Mononuclear cell (primary cell): ENCODE measurements around the gene LNP1. TPM values are rescaled to one million over a fixed set of nuclear protein-coding genes. Genes with fewer than 3 reads are reported as not detected.

Experiments used
- H3K27me3 ChIP-seq: 2 replicates; pipeline ENCODE4 v1.6.0; 2011; ENCODE audit warnings: low read length, control low read depth; ENCODE audit not compliant: insufficient read depth
- H3K4me1 ChIP-seq: 2 replicates; pipeline ENCODE4 v1.5.1; 2011; ENCODE audit warnings: mild to moderate bottlenecking, low read length, control low read depth; ENCODE audit not compliant: insufficient read depth
- H3K4me3 ChIP-seq: 2 replicates; pipeline ENCODE4 v1.5.1; 2011; ENCODE audit warnings: mild to moderate bottlenecking, low read length, moderate library complexity
- H3K9me3 ChIP-seq: 2 replicates; pipeline ENCODE4 v1.5.1; 2011; ENCODE audit warnings: low read depth, mild to moderate bottlenecking, control low read depth, low read length
- total RNA-seq: library from RNA; depleted of rRNA; stranded (reverse); fragments of >200 nt; gene quantifications from one replicate; pipeline ENCODE4 v1.2.3, GENCODE V29; 2012

Gene LNP1
- total RNA-seq, 1 donor = 1.7 TPM

DNA sequence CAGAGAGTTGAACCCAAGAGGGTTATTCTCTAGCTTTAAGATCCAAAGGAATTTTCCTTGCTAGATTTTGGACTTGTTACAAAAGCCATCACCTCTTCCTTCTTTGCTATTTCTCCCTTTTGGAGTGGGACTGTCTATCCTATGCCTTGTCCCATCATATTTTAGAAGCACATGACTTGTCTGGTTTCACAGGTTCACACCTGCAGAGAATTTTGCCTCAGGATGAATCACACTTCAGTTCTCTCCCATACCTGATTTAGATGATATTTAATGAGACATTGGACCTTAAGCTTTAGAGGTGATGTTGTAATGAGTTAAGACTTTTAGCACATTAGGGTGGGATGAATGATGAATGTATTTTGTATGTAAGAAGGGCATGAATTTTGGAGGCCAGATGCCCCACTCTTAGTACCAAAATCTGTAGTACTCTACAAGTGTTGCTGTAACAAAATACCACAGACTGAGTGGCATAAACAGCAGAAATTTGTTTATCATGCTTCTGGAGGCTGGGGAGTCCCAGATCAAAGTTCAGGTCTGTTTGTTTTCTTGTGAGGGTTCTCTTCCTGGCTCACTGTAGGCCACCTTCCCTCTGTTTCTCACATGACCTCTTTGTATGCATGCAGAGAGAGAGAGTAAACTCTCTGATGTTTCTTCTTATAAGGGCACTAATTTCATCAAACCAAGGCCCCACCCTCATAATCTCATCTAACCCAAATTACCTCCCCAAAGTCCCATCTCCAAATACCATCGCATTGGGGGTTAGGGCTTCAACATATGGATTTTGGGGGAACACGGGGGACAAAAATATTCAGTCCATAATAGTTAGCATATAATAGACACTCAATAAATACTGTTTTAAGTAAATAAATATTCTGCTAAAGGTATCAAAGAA is 10.0 kb downstream of the LNP1 start:
- Histone ChIP-seq H3K27me3 (no peaks in the 10 kb centered on the region), H3K4me3 (no peak overlapping the region), H3K9me3 (peaks cover 12% of the 10 kb centered on the region), H3K4me1 (no peaks in the 10 kb centered on the region)

DNA sequence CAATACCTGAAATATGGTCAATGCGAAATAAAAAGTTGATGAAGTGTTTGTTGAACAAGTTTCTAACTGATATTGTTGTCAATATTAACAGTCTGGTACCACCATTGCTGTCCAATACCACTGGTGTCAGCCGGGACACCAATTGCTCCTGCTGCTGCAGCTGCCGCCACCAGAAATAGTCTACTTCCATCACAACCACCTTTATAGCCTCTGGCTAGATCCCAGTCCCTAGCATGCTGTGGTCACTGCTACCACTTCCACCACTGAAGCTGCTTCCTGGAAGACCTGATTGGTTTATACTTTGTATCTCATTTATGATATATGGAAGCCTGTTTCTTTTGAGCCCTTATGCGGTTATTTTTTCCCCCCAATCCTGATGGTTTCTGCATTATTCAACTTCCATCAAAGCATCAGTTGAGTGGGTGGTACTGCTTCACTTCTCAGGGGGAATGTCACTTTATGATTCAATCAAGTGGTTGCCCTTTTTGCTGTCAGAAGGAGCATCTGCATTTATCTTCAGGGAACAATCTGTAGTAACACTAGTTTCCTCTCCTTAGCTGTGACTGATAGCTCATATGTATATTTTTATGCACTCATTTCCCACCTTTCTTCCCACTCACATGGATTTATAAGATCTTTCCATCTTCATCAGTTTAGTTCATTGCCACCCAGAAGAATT is 11.7 kb downstream of the LNP1 start:
- no peak overlapping the region for H3K4me3 ChIP-seq
- no peaks in the 10 kb centered on the region for H3K27me3 ChIP-seq
- peaks cover under 1% of the 10 kb centered on the region for H3K9me3 ChIP-seq
- H3K4me1 ChIP-seq = no peaks in the 10 kb centered on the region

- H3K27me3 ChIP-seq = no peaks in the 10 kb centered on the region
- H3K4me1 ChIP-seq = peaks cover 4% of the 10 kb centered on the region
- H3K9me3 ChIP-seq = no peaks in the 10 kb centered on the region
- no peak overlapping the region for H3K4me3 ChIP-seq
Observed at GRCh38 chr3:100413613-100414012, 12.3 kb downstream of the LNP1 start.

DNA sequence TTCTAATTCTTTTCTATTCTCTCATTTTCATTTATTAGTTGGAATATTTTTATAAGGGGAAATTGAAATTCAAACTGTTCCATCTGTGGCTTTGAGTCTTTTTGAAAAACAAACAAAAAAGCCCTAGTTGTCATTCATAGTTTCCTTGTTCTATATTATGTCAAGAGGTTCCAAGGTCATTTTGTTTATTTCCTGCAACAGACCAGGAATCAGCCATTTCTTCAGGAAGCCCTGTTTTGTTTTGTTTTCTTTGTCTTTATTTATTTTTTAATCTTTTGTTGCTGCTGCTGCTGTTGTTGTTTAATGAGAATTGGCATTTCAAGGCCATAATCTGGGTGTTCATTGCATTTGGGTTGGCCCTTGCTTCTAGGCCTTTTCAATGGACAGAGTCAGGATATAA is 14.8 kb downstream of the LNP1 start:
- peaks cover 17% of the 10 kb centered on the region for H3K4me1 ChIP-seq
- H3K4me3 ChIP-seq = no peak overlapping the region
- H3K9me3 ChIP-seq = no peaks in the 10 kb centered on the region
- H3K27me3 ChIP-seq = no peaks in the 10 kb centered on the region

GRCh38 chr3:100416863-100417262 is 15.5 kb downstream of the LNP1 start:
- H3K4me3 ChIP-seq = no peak overlapping the region

DNA sequence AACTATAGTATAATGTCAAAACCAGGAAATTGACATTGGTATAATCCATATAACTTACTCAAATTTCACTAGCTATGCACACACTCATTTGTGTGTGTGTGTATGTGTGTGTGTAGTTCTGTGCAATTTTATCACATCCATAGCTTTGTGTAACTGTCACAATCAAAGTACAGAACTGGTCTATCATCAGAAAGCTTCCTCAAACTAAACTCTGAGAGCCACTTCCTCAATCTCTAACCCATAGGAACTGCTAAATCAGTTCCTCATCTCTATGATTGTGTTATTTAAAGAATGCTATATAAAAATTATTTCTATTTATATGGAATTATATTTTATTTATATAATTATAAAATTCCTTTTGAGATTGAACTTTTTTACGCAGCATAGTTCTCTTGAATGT is 18.1 kb downstream of the LNP1 start:
- Histone ChIP-seq H3K27me3 (no peaks in the 10 kb centered on the region), H3K4me3 (no peak overlapping the region), H3K4me1 (peaks cover 17% of the 10 kb centered on the region)

More at GRCh38 chr3:100416863-100417262, 15.5 kb downstream of the LNP1 start:
- no peaks in the 10 kb centered on the region for H3K27me3 ChIP-seq
- peaks cover 17% of the 10 kb centered on the region for H3K4me1 ChIP-seq
- H3K9me3 ChIP-seq = no peaks in the 10 kb centered on the region

DNA sequence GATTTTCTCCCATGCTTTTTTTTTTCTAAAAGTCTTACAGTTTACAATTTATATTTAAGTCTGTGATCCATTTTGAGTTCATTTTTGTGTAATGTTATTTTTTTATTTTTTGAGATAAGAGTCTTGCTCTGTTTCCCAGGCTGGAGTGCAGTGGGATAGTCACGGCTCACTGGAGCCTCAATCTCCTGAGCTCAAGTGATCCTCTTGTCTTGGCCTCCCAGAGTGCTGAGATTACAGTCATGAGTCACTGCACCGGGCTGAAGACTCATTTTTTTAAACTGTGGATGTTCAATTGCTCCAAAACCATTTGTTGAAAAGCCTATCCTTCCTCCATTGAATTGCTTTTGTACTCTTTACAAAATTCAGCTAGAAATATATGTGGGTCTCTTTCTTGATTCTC is 19.5 kb downstream of the LNP1 start:
- H3K9me3 ChIP-seq = no peaks in the 10 kb centered on the region
- peaks cover 17% of the 10 kb centered on the region for H3K4me1 ChIP-seq
- no peak overlapping the region for H3K4me3 ChIP-seq
- no peaks in the 10 kb centered on the region for H3K27me3 ChIP-seq

More for the DNA sequence above, 18.1 kb downstream of the LNP1 start:
- no peaks in the 10 kb centered on the region for H3K9me3 ChIP-seq

GRCh38 chr3:100423611-100424010 is 22.3 kb downstream of the LNP1 start:
- Histone ChIP-seq H3K4me1 (peaks cover 13% of the 10 kb centered on the region), H3K9me3 (no peaks in the 10 kb centered on the region), H3K4me3 (no peak overlapping the region), H3K27me3 (no peaks in the 10 kb centered on the region)

- peaks cover 8% of the 10 kb centered on the region for H3K4me1 ChIP-seq
- H3K9me3 ChIP-seq = no peaks in the 10 kb centered on the region
- H3K4me3 ChIP-seq = no peak overlapping the region
- no peaks in the 10 kb centered on the region for H3K27me3 ChIP-seq
Observed at GRCh38 chr3:100424261-100424660, 22.9 kb downstream of the LNP1 start.

GRCh38 chr3:100425316-100425715 is 24.0 kb downstream of the LNP1 start:
- no peaks in the 10 kb centered on the region for H3K27me3 ChIP-seq
- no peaks in the 10 kb centered on the region for H3K9me3 ChIP-seq
- H3K4me3 ChIP-seq = no peak overlapping the region
- H3K4me1 ChIP-seq = peaks cover under 1% of the 10 kb centered on the region

DNA sequence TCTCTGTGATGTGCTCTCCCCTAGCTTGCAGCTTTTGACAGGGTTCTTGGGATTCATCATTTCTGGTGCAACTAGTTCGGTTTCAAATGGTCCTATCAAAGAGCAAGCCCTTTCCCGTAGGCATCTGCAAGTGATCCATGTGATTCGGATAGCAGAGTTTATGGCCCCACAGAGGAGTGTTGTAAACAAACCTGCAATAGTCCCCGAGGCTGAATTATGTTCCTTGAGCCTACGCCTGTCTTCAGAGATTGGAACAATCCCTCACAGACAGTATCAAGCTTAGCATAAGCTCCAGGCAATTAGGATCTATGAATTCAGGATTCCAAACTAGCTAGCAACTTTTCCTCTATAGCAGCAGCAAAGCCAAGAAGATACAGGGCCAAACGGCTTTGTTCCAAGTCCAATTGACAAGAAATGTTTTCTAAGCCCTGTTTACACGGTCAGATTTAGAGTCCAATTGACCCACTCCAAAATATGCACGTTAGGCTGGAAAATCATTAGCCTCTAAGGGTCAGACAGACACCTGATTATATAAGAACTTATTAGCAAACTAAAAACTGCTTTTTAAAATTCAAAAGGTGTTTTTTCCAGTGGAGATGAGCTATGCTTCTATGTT is 24.8 kb downstream of the LNP1 start:
- no peak overlapping the region for H3K4me3 ChIP-seq
- H3K4me1 ChIP-seq = no peaks in the 10 kb centered on the region
- H3K27me3 ChIP-seq = no peaks in the 10 kb centered on the region
- no peaks in the 10 kb centered on the region for H3K9me3 ChIP-seq

DNA sequence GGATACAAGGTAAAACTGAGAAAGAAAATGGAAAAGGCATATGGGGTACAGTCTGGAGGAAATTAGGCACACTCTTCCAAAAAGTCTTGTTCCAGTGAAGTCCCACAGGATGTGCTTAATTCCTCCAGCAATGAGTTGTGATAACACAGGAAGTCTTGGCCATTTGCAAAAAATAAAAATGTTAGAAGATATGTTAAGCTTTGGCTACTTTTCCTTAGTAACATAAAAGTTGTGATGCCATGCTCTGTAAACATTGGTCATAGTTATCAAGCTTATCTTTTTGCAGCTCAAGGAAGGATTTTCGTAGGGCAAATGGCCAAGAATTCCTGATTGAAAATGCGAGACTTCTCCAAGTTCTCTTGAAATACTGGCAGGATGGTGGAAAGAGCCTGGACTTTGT is 26.4 kb downstream of the LNP1 start:
- H3K4me3 ChIP-seq = no peak overlapping the region
- H3K9me3 ChIP-seq = no peaks in the 10 kb centered on the region
- H3K27me3 ChIP-seq = no peaks in the 10 kb centered on the region
- H3K4me1 ChIP-seq = no peaks in the 10 kb centered on the region

DNA sequence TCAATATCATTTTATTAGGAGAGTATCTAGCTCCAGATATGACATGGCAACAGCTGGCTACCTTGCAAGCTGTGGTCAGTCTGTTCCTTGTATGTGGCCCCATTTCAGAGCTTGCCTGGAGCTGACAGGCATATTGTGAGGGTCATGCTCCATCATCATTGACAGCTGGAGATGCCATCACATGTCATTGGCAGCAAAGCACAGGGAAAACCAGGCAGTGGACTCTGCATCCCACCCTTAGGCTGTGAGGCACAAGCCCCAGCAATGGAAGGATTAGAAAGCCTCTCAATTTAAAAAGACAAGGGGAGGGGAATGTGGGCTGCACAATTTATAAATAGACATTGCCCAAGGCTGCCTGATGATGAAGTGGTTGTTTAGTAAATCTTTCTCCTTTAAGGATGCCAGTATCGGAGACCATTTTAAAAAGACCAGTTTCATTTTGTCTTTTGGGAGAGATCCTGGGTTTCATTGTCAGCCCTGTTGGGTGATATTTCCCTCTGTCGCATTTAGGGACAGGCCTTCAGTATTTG is 27.9 kb downstream of the LNP1 start:
- Histone ChIP-seq H3K4me1 (no peaks in the 10 kb centered on the region), H3K27me3 (no peaks in the 10 kb centered on the region), H3K4me3 (no peak overlapping the region), H3K9me3 (no peaks in the 10 kb centered on the region)

- H3K9me3 ChIP-seq = no peaks in the 10 kb centered on the region
- no peaks in the 10 kb centered on the region for H3K27me3 ChIP-seq
- H3K4me3 ChIP-seq = no peak overlapping the region
- no peaks in the 10 kb centered on the region for H3K4me1 ChIP-seq
Observed at GRCh38 chr3:100436951-100437350, 35.6 kb downstream of the LNP1 start.
